H1 (cell line): ENCODE data around the gene AP5Z1. TPM values are rescaled to one million over a fixed set of nuclear protein-coding genes. Genes with fewer than 3 reads are reported as not detected.

Experiments used
- BRCA1 ChIP-seq: IDR thresholded peaks from 2 replicates; pipeline ENCODE4 v1.6.1; 2012; ENCODE audit warnings: low read depth, low read length, improper control_type of control experiment
- POLR2A ChIP-seq, 2 experiments: IDR thresholded peaks; 1 replicate in 1 of 2; 2 replicates in 1 of 2; pipeline ENCODE4 v1.6.1; 2011; ENCODE audit warnings: low read depth in 2 of 2, low read length in 2 of 2, mild to moderate bottlenecking in 2 of 2; ENCODE audit errors: control extremely low read depth in 1 of 2
- ZNF274 ChIP-seq: IDR thresholded peaks from 2 replicates; pipeline ENCODE4 v1.7.0; 2012; ENCODE audit warnings: low read length, borderline replicate concordance; ENCODE audit errors: extremely low read depth
- polyA plus RNA-seq, 7 experiments: library from polyadenylated mRNA; depleted of rRNA in 3 of 7; stranded (reverse) in 5 of 7; unstranded in 2 of 7; fragments of >200 nt in 5 of 7; fragments of 200-250 nt in 2 of 7; gene quantifications; 1 replicate in 5 of 7; 2 replicates in 1 of 7; 4 replicates in 1 of 7; pipeline versions ENCODE4 v1.2.1 to v1.2.3, GENCODE V29; 2011 to 2013; ENCODE audit warnings: missing spikeins in 2 of 7, mixed read lengths in 2 of 7
- total RNA-seq: library from RNA; stranded (reverse); fragmentation: NEBNext Ultra II Directional; extraction: Animal tissue kit (Norgen Biotek cat#: 25700); gene quantifications from 2 replicates; pipeline ENCODE4 v1.2.1, GENCODE V29; 2021
- TF ChIP-seq, protein P1 (sequence below): IDR thresholded peaks from 2 replicates; pipeline ENCODE4 v1.6.1; 2012; ENCODE audit warnings: inconsistent platforms

The AP5Z1 gene
- total and polyA plus RNA-seq, 2 of the 8 experiments (the other 6 are each of a cell fraction or from before 2014, with no cell fraction given), result 24.0 to 24.7 TPM

- TF ChIP-seq BRCA1 (no peak), ZNF274 (no peak), POLR2A (IDR thresholded peaks at IDR 0.05; ENCODE audit: control extremely low read depth in 1 of 2, low read depth in 2 of 2, low read length in 2 of 2) (no peak)
- TF ChIP-seq, protein P1, sequence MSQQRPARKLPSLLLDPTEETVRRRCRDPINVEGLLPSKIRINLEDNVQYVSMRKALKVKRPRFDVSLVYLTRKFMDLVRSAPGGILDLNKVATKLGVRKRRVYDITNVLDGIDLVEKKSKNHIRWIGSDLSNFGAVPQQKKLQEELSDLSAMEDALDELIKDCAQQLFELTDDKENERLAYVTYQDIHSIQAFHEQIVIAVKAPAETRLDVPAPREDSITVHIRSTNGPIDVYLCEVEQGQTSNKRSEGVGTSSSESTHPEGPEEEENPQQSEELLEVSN, result no peak
Measured at GRCh38 chr7:4725850-4726450, 49.5 kb upstream of the AP5Z1 start (continued).
